GM12873 (cell line): ENCODE results near the gene GTF3C1.

Experiments
- TF ChIP-seq, protein P1 (sequence below): IDR thresholded peaks from 2 replicates; pipeline ENCODE4 v1.5.1; 2012; ENCODE audit warnings: low read depth, mild to moderate bottlenecking, moderate library complexity, low read length, control low read depth; ENCODE audit not compliant: insufficient read depth; ENCODE audit errors: missing control alignments

GTF3C1 gene

DNA sequence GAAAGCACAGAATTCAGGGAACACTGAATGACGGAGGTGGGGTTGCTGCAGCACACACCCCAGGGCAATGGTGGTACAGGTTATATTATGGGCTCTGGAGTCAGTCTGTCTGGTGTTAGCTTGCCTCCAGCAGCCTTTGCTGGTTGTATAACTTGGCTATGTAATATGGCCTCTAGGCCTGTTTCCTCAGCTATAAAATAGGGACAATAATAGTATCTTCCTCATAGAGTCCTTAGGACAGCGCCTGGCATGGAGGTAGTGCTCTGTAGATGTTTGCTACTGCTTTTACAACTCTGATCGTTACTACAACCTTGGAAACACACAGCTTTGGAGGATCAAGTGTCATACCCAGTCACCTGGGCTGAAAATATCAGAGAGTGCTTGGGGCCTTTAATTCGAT lies 31.5 kb downstream of the GTF3C1 start:
- TF ChIP-seq, protein P1, sequence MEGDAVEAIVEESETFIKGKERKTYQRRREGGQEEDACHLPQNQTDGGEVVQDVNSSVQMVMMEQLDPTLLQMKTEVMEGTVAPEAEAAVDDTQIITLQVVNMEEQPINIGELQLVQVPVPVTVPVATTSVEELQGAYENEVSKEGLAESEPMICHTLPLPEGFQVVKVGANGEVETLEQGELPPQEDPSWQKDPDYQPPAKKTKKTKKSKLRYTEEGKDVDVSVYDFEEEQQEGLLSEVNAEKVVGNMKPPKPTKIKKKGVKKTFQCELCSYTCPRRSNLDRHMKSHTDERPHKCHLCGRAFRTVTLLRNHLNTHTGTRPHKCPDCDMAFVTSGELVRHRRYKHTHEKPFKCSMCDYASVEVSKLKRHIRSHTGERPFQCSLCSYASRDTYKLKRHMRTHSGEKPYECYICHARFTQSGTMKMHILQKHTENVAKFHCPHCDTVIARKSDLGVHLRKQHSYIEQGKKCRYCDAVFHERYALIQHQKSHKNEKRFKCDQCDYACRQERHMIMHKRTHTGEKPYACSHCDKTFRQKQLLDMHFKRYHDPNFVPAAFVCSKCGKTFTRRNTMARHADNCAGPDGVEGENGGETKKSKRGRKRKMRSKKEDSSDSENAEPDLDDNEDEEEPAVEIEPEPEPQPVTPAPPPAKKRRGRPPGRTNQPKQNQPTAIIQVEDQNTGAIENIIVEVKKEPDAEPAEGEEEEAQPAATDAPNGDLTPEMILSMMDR: no peak

DNA sequence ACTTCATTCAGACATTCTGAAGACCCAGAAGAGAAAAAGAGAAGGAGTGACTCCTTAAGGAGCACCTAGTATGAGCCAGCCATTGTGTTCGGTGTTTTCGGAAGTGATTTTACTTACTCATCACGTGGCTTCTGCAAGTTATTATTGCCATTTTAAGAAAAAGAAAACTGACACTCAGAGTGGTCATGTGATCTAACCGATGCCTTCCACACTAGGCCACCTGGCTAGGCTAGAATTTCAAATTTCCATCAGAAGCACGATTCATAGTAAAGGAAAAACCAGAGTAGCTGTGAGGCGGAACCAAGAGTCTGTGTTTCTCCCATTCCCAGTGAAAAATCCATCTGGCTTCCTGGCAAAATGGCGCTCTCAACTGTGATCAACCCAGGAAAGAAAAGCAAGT lies 32.0 kb downstream of the GTF3C1 start:
- TF ChIP-seq, protein P1: no peak

DNA sequence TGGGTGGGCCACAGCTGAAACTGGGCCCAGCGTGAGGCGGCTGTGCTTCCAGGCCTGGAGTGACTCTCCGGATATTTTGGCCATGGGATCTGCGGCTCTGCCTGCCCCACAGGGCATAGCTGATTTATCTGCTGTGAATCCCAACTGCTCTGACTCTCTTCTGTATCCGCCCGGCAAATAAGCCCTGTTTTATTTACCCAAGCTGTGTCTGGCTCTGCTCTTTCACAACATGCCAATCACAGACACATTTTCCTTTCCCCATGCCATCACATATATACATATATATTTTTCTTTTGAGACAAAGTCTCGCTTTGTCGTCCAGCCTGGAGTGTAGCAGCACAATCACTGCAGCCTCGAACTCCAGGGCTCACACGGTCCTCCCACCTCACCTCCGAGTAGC lies 33.3 kb downstream of the GTF3C1 start:
- TF ChIP-seq, protein P1: no peak

DNA sequence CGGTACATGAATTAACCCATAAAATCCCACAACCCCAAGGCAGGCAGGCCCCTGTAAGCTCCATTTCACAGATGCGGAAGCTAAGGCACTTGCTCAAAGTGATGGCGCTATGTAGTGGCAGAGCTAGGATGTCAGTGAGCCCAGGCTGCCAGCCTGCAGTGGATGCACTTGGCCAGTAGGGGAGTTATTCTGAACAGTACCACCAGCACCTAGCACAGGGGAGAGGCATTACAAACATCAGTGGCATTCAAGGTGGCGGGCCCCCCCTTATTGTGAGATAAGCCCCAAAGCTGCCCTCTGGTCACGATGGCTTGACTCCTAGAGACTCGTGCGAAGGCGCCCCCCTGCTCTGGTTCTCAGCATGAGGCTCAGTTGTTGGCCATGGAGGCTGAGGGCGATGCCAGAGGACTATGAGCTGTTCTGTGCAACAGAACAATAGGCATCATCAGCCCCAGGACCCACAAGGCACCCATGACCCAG lies 33.8 kb downstream of the GTF3C1 start:
- TF ChIP-seq, protein P1: peak; percentile 87

DNA sequence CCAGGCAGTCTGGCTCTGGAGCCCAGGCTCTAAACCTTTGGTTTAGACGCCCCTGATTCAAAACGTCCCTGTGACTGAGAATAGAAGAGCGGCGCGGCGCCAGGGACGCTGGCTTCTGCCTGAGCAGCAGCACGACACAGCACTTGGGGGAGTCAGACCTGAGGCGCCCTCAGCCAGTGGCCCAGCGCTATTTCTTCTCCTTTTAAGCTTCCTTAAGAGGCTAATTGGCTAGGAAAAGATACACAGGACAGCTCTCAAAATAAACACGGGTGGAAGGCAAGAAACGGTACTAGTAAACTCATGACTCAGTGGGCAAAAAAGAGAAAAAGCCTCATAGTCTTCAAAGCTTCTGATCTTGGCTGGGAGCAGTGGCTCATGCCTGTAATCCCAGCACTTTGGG lies 34.9 kb downstream of the GTF3C1 start:
- TF ChIP-seq, protein P1: no peak

DNA sequence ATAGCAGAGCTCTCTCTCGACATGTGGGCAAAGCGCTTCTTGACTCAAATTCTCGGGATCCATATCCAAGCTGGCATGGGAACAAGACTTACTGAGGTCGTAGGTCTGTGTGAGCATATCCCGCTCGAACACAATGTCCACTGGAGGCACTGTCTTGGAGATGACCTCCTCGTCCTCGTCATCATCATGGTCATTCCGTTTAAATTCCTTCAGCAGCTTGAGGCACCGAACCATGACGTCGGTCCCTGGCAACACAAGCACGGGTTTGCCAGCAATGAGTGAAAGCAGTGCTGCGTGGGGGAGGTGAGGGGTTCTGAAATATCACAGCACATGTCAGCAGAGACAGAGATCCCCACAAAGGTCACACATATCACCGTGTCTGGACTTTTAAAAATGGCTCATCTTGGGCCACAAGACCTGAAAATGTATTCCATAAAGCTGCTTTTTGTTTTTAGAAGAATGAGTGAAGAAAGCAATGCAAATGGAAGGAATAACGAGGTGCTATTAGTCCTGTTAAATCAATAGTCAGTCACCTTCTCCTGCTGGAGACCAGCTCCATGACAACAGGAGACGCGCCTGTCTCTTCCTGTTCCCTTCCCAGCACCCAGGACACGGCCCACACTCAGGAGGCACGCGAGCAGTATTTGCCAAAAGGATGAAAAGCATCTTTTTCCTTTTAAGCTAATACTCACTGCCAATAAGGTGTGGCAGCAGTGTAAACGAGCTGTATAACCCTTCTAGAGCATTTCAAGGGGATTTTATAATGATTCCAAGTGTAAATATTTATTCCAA lies 37.9 kb downstream of the GTF3C1 start:
- TF ChIP-seq, protein P1: no peak

DNA sequence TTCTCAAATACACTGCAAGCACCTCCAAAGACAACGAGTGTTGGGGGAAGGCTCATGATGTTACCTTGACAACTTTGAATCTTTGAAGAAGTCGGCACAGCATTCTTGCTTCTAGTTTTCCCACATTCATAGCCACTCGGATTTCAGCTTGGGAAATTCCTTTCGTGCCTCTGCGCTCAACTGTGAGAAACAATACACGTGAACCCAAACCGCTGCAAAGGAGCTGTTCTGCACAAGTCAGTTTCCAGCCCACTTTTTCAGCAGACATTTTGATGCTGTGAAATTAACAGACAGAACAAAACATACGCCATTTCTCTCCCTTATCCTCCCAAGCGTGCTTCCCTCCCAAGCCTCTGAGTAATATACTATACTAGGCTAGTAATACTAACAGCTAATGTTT lies 41.2 kb downstream of the GTF3C1 start:
- TF ChIP-seq, protein P1: no peak
